RWPE1 (cell line): ENCODE measurements around the gene GVQW3.
A peak's percentile ranks its signal among the peaks of the same experiment; 100 is the strongest.

Source experiments
- CTCF ChIA-PET: fragments of 350-600 bp; sonication (Branson Sonifier 250); formaldehyde crosslinking; extraction: SDS; loops from one replicate; lab custom pipeline; 2021; lab: Yijun Ruan, JAX
- POLR2A ChIA-PET: fragments of 400-600 bp; formaldehyde crosslinking; extraction: SDS; loops from one replicate; lab custom pipeline; 2020; ENCODE audit warnings: antibody characterized with exemption; ENCODE audit not compliant: low non-redundant PET; lab: Yijun Ruan, JAX
- DNase-seq: peaks from one replicate; pipeline ENCODE4 v3.0.0; 2012; ENCODE audit warnings: low spot score
- H3K27ac ChIP-seq: fragments of 450-650 bp; 2 replicates; pipeline ENCODE4 v1.5.1; 2017
- TF ChIP-seq, protein P1 (sequence below): fragments of 450-650 bp; conservative IDR thresholded peaks from 2 replicates; pipeline ENCODE4 v1.5.1; 2017; ENCODE audit warnings: low read depth, mild to moderate bottlenecking

Gene GVQW3

DNA sequence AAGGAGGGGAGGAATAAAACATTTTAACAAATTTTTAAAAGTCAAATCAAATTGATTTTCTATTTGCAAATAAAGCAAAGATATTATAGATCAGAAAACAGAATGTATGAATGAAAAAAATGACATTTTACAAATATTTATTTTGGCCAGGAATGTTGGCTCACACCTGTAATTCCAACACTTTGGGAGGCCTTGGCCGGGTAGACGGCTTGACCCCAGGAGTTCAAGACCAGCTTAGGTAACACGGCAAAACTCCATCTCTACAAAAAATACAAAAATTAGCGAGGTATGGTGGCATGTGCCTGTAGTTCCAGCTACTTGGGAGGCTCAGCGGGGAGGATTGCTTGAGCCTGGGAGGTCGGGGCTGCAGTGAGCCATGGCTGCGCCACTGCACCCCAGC is 18.4 kb upstream of the GVQW3 start:
- POLR2A ChIA-PET: no interaction called here

DNA sequence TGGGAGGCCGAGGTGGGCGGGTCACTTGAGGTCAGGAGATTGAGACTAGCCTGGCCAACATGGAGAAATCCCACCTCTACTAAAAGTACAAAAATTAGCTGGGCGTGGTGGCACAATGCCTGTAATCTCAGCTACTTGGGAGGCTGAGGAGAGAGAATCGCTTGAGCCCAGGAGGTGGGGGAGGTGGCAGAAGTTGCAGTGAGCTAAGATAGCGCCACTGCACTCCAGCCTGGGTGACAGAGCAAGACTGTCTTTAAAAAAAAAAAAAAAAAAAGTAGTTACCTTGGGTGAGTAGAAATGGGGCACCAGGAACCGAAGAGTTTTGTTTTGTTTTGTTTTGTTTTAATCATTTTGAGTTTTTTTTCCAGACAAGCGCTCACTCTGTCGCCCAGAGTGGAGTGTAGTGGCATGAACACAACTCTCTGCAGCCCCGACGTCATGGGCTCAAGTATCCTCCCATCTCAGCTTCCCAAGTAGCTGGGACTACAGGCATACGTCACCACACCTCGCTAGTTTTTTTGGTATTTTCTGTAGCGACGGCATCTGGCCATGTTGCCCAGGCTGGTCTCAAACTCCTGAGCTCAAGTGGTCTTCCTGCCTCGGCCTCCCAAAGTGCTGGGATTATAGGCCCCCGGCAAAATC is 16.0 kb upstream of the GVQW3 start:
- TF ChIP-seq, protein P1, sequence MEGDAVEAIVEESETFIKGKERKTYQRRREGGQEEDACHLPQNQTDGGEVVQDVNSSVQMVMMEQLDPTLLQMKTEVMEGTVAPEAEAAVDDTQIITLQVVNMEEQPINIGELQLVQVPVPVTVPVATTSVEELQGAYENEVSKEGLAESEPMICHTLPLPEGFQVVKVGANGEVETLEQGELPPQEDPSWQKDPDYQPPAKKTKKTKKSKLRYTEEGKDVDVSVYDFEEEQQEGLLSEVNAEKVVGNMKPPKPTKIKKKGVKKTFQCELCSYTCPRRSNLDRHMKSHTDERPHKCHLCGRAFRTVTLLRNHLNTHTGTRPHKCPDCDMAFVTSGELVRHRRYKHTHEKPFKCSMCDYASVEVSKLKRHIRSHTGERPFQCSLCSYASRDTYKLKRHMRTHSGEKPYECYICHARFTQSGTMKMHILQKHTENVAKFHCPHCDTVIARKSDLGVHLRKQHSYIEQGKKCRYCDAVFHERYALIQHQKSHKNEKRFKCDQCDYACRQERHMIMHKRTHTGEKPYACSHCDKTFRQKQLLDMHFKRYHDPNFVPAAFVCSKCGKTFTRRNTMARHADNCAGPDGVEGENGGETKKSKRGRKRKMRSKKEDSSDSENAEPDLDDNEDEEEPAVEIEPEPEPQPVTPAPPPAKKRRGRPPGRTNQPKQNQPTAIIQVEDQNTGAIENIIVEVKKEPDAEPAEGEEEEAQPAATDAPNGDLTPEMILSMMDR: no peak
- no peak for DNase-seq
- ChIA-PET CTCF (no interaction called here), POLR2A (no interaction called here)
- H3K27ac ChIP-seq: no peak overlapping the region

More for the DNA sequence above, 18.4 kb upstream of the GVQW3 start:
- no peak for DNase-seq
- H3K27ac ChIP-seq: no peak overlapping the region
- CTCF ChIA-PET: interaction anchor here (0.7 kb wide), 1 partner anchor 467 kb away, joined by 3 read pairs; no protein-coding TSS in a partner anchor
- TF ChIP-seq, protein P1: no peak

DNA sequence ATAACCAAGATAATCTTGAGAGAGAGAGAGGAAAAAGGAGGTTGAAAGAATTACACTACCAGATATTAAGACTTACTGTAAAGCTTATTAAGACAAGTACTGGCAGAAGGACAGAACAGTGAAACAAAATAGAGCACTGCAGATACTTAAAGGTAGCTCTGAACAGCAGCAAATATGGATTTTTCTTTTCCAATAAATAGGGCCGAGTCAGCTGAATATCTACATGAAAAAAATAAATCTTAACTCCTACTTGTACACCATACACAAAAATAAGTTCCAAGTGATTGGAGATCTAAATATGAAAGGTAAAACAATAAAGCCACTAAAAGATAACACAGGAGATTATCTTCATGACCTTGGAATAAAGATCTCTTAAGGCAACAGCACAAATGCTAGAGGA is 12.6 kb upstream of the GVQW3 start:
- POLR2A ChIA-PET: no interaction called here
- DNase-seq: no peak
- TF ChIP-seq, protein P1: no peak
- H3K27ac ChIP-seq: no peak overlapping the region
- CTCF ChIA-PET: no interaction called here

DNA sequence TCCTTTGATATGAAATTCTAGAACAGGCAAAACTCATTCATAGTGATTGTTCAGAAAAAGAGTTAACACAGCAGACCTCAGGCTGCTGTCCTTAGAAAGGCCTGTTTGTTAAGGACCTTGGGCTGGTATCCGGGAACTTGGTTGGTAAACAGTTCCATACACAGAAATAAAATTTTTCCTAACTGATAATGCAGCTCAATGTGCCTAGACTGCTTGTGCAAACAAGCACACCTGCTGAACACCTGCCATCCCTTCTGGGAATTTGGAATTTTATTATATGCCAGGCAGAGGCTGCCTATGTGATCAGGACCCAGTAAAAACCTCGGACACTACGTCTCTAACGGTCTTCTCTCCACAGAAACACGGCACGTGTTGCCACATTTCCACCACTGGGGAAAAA is 11.7 kb upstream of the GVQW3 start:
- ChIA-PET CTCF (no interaction called here), POLR2A (no interaction called here)
- no peak for DNase-seq
- TF ChIP-seq, protein P1: no peak
- no peak overlapping the region for H3K27ac ChIP-seq

DNA sequence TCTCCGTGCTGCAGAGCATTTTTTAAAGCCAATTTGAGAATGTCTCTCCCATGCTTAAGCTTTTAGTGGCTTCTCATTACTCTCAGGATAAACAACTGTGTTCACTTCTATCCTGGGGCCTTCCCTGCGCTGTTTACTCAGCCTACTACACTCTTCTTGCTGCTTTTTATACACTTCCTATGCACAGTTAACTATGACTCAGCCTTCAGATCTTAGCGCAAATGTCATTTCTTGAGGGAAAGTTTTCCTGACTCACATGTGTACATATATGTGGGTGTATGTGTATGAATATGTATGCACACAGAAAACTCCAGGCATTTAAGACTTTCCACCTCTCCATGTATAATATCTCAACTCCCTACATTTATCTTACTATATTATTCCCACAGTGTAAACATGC is 10.0 kb upstream of the GVQW3 start:
- POLR2A ChIA-PET: no interaction called here
- CTCF ChIA-PET: no interaction called here
- no peak overlapping the region for H3K27ac ChIP-seq
- peak; percentile 61 for DNase-seq
- TF ChIP-seq, protein P1: no peak

DNA sequence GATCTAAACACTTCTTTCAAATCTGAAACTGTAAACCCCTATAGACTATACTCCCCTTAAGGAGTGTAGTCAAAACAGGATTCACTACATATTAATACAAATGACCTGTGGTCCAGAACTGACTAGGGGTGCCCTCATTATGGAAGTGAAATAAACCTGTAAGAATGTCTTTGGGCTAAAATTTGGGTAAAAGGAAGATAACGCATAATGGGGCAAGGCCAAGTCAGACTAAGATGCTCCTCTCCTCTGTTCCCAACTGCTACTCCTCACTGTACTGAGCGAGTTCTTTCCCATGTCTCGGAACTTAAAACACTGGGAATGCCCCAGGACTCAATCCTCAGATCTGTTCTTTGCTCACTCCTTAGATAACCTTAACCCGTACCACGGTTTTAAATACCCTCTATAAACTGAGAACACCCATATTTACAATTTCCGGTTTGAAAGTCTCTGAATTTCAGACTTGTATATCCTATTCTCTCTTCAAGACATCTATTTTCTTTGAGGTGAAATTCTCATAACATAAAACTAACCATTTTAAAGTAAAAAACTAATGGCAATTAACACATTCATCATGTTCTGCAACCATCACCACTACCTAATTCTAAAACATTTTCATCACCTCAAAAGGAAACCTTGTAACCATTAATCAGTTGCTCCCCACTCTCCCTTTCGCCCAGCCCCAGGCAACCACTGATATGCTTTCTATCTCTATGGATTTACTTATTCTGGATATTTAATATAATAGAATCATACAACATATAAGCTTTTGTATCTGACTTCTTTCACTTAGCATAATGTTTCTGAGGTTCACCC is 4.2 kb upstream of the GVQW3 start:
- no peak overlapping the region for H3K27ac ChIP-seq
- TF ChIP-seq, protein P1: no peak
- CTCF ChIA-PET: no interaction called here
- DNase-seq: no peak
- POLR2A ChIA-PET: no interaction called here
